Bronchial epithelial cell (primary cell): ENCODE data around the gene KLHL40. TPM values are rescaled to one million over a fixed set of nuclear protein-coding genes. Genes with fewer than 3 reads are reported as not detected.
A peak's percentile ranks its signal among the peaks of the same experiment; 100 is the strongest.

Experiments used
- DNase-seq: peaks from one replicate; pipeline ENCODE4 v3.0.0-alpha.2; 2010; ENCODE audit warnings: low read depth
- FAIRE-seq: peaks from 2 replicates; lab custom pipeline; 2011; peaks lifted over from hg19 to GRCh38; lab: Jason Lieb, UNC
- H3K27me3 ChIP-seq: 2 replicates; pipeline ENCODE4 v1.5.1; 2011; ENCODE audit warnings: low read length; ENCODE audit not compliant: control insufficient read depth, insufficient read depth
- H3K36me3 ChIP-seq: 2 replicates; pipeline ENCODE4 v1.5.1; 2011; ENCODE audit warnings: low read length; ENCODE audit not compliant: control insufficient read depth, insufficient read depth
- H3K4me3 ChIP-seq: 2 replicates; pipeline ENCODE4 v1.5.1; 2011; ENCODE audit warnings: mild to moderate bottlenecking, low read depth, low read length, control low read depth
- total RNA-seq: library from RNA; depleted of rRNA; stranded (reverse); fragments of >200 nt; gene quantifications from 2 replicates; pipeline ENCODE4 v1.2.1, GENCODE V29; 2014
- TF ChIP-seq, protein P1 (sequence below): IDR thresholded peaks from 2 replicates; pipeline ENCODE4 v1.5.1; 2011; ENCODE audit warnings: mild to moderate bottlenecking, moderate library complexity, low read length, control low read depth, inconsistent platforms; ENCODE audit not compliant: insufficient read depth, severe bottlenecking

KLHL40 gene
- total RNA-seq: not detected in 2 replicates

GRCh38 chr3:42685363-42685881, at the start of gene KLHL40:
TSS of gene KLHL40 (plus strand) at chr3:42685537. CDS start at chr3:42685619, 82 bp downstream.
- peaks cover 21% of the 10 kb centered on the region for H3K27me3 ChIP-seq
- H3K36me3 ChIP-seq: no peaks in the 10 kb centered on the region
- TF ChIP-seq, protein P1, sequence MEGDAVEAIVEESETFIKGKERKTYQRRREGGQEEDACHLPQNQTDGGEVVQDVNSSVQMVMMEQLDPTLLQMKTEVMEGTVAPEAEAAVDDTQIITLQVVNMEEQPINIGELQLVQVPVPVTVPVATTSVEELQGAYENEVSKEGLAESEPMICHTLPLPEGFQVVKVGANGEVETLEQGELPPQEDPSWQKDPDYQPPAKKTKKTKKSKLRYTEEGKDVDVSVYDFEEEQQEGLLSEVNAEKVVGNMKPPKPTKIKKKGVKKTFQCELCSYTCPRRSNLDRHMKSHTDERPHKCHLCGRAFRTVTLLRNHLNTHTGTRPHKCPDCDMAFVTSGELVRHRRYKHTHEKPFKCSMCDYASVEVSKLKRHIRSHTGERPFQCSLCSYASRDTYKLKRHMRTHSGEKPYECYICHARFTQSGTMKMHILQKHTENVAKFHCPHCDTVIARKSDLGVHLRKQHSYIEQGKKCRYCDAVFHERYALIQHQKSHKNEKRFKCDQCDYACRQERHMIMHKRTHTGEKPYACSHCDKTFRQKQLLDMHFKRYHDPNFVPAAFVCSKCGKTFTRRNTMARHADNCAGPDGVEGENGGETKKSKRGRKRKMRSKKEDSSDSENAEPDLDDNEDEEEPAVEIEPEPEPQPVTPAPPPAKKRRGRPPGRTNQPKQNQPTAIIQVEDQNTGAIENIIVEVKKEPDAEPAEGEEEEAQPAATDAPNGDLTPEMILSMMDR: no peak
- FAIRE-seq (no peak), DNase-seq (no peak)
- no peak within 1 kb of the TSS for H3K4me3 ChIP-seq

DNA sequence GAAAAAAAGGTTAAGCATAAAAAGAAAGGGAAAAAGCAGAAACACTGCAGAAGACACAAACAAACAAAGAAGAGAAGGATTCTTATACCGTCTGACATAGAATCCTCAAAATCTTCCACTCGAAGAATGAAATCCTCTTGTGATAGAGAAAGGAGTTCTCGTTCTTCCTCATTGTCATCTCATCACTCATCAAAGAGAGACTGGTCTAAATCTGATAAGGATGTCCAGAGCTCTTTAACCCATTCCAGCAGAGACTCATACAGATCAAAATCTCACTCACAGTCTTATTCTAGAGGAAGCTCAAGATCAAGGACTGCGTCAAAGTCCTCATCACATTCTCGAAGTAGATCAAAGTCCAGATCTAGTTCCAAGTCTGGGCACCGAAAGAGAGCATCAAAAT, 48.3 kb upstream of the KLHL40 start:
- Histone ChIP-seq H3K4me3 (no peak overlapping the region), H3K27me3 (no peaks in the 10 kb centered on the region), H3K36me3 (peaks cover 17% of the 10 kb centered on the region)
- FAIRE-seq: no peak
- TF ChIP-seq, protein P1: no peak
- DNase-seq: no peak

- no peak for DNase-seq
- Histone ChIP-seq H3K4me3 (no peak overlapping the region), H3K27me3 (no peaks in the 10 kb centered on the region), H3K36me3 (peaks cover 17% of the 10 kb centered on the region)
- no peak for FAIRE-seq
- TF ChIP-seq, protein P1: no peak
These were observed 46.9 kb upstream of the KLHL40 start for GRCh38 chr3:42638339-42638842.

DNA sequence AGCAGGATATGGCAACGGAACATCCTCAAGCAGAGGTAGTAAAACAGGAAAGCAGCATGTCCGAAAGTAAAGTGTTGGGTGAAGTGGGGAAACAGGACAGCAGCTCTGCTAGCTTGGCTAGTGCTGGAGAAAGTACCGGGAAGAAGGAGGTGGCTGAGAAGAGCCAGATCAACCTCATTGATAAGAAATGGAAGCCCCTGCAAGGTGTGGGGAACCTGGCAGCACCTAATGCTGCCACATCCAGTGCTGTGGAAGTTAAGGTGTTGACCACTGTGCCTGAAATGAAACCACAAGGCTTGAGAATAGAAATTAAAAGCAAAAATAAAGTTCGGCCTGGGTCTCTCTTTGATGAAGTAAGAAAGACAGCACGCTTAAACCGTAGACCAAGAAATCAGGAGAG, 46.1 kb upstream of the KLHL40 start:
- DNase-seq (no peak), FAIRE-seq (peak; percentile 66)
- TF ChIP-seq, protein P1: no peak
- no peak overlapping the region for H3K4me3 ChIP-seq
- no peaks in the 10 kb centered on the region for H3K27me3 ChIP-seq
- peaks cover 18% of the 10 kb centered on the region for H3K36me3 ChIP-seq

DNA sequence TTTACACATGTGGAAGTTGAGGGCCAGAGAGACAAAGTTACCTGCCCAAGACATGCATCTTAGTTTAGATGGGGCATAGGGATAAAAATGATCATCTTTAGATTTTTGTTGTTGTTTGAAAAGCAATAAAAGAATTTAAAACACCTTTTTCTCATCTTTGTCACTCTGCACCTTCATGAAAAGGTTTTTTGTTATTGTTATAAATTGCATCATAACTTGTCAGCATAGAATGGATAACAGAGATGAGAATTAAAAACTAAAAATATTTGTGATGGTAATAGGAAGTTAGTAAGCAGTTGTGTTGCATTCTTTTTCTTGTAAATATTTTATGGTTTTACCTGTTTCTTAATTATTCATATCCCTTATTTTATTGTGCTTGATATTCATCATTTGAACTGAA, 45.2 kb upstream of the KLHL40 start:
- TF ChIP-seq, protein P1: no peak
- FAIRE-seq: no peak
- Histone ChIP-seq H3K36me3 (peaks cover 24% of the 10 kb centered on the region), H3K27me3 (no peaks in the 10 kb centered on the region), H3K4me3 (no peak overlapping the region)
- no peak for DNase-seq
